ENCODE measurements around the gene EMILIN2. TPM values are rescaled to one million over a fixed set of nuclear protein-coding genes. Genes with fewer than 3 reads are reported as not detected.

EMILIN2 gene
- total RNA-seq, 4 donors from 2014 or later = 17.9 to 29.9 (median 22.2) TPM

- H3K4me3 ChIP-seq (replicated peaks in 1 of 3) = no peak overlapping the region
- WGBS, 2 donors = 73 to 79% methylated on average over 2 of the region's 2 CpGs
- H3K27ac ChIP-seq = no peak overlapping the region
- intact Hi-C loops (cut with DNase I) = no loop called here
- peaks cover 0 to 9% of the 10 kb centered on the region in 2 donors for H3K4me1 ChIP-seq
- TF ChIP-seq POLR2A (IDR thresholded peaks at IDR 0.05) = no peak
- TF ChIP-seq CTCF (IDR thresholded peaks at IDR 0.05) = no peak
- H3K27me3 ChIP-seq = no peaks in the 10 kb centered on the region
- no peaks in the 10 kb centered on the region for H3K9me3 ChIP-seq
- no peaks in the 10 kb centered on the region for H3K36me3 ChIP-seq
- no peak for DNase-seq
Observed at GRCh38 chr18:2894841-2895370, 48.1 kb downstream of the EMILIN2 start.

GRCh38 chr18:2895391-2895790 is 48.6 kb downstream of the EMILIN2 start:
- no peak overlapping the region for H3K27ac ChIP-seq
- intact Hi-C loops (cut with DNase I) = no loop called here
- no peak overlapping the region for H3K4me3 ChIP-seq (replicated peaks in 1 of 3)
- H3K9me3 ChIP-seq = no peaks in the 10 kb centered on the region
- TF ChIP-seq CTCF (IDR thresholded peaks at IDR 0.05) (no peak), POLR2A (IDR thresholded peaks at IDR 0.05) (no peak)
- DNase-seq = no peak
- H3K36me3 ChIP-seq = no peaks in the 10 kb centered on the region
- H3K27me3 ChIP-seq = no peaks in the 10 kb centered on the region
- peaks cover 0 to 9% of the 10 kb centered on the region in 2 donors for H3K4me1 ChIP-seq
- 97 to 98% methylated on average over 7 of the region's 7 CpGs for WGBS, 2 donors

GRCh38 chr18:2896990-2897389 is 50.2 kb downstream of the EMILIN2 start:
- no peak for DNase-seq
- Histone ChIP-seq H3K27ac (no peak overlapping the region), H3K9me3 (no peaks in the 10 kb centered on the region), H3K36me3 (no peaks in the 10 kb centered on the region), H3K27me3 (no peaks in the 10 kb centered on the region), H3K4me3 (replicated peaks in 1 of 3) (no peak overlapping the region), H3K4me1 (peaks cover 0 to 9% of the 10 kb centered on the region in 2 donors)
- TF ChIP-seq CTCF (IDR thresholded peaks at IDR 0.05) (no peak), POLR2A (IDR thresholded peaks at IDR 0.05) (no peak)
- WGBS, 2 donors = 84 to 85% methylated on average over 4 of the region's 4 CpGs
- intact Hi-C loops (cut with DNase I) = no loop called here

- 90% methylated on average over 12 of the region's 12 CpGs for WGBS, 2 donors
- H3K4me3 ChIP-seq (replicated peaks in 1 of 3) = no peak overlapping the region
- no peak for TF ChIP-seq POLR2A (IDR thresholded peaks at IDR 0.05)
- no peak overlapping the region for H3K27ac ChIP-seq
- DNase-seq = no peak
- H3K4me1 ChIP-seq = peaks cover 0 to 9% of the 10 kb centered on the region in 2 donors
- H3K36me3 ChIP-seq = no peaks in the 10 kb centered on the region
- no peaks in the 10 kb centered on the region for H3K27me3 ChIP-seq
- intact Hi-C loops (cut with DNase I) = no loop called here
- H3K9me3 ChIP-seq = no peaks in the 10 kb centered on the region
Observed at GRCh38 chr18:2897448-2898185, 50.8 kb downstream of the EMILIN2 start.

- no peaks in the 10 kb centered on the region for H3K36me3 ChIP-seq
- peaks cover 0 to 15% of the 10 kb centered on the region in 2 donors for H3K4me1 ChIP-seq
- H3K9me3 ChIP-seq = no peaks in the 10 kb centered on the region
- WGBS, 2 donors = 77 to 79% methylated on average over 6 of the region's 6 CpGs
- H3K4me3 ChIP-seq (replicated peaks in 1 of 3) = no peak overlapping the region
- intact Hi-C loops (cut with DNase I) = no loop called here
- TF ChIP-seq CTCF (IDR thresholded peaks at IDR 0.05) (no peak), POLR2A (IDR thresholded peaks at IDR 0.05) (no peak)
- no peaks in the 10 kb centered on the region for H3K27me3 ChIP-seq
- DNase-seq = no peak
- H3K27ac ChIP-seq = no peak overlapping the region
Observed at GRCh38 chr18:2898186-2898640, 51.4 kb downstream of the EMILIN2 start.

Measured in thyroid gland (tissue), 4 donors.